ENCODE data around the gene ABCA12.

- TF ChIP-seq CTCF (IDR thresholded peaks at IDR 0.05; ENCODE audit: low read depth, low read length), result no peak
- TF ChIP-seq EZH2phosphoT487 (IDR thresholded peaks at IDR 0.05; ENCODE audit: low read depth), result no peak
Measured at GRCh38 chr2:214985619-214986018, 152.8 kb downstream of the ABCA12 start.
